ENCODE measurements around the gene TRIM27.
A peak's percentile ranks its signal among the peaks of the same experiment; 100 is the strongest.
"Not testable (repeated sequence)": the region's sequence is repeated elsewhere in the genome, so short reads cannot be mapped to it uniquely, and the experiment has no call there.

TRIM27 gene

GRCh38 chr6:28896505-28897368 is 27.0 kb downstream of the TRIM27 start:
- no peak for DNase-seq (ENCODE audit: low spot score)

- DNase-seq (ENCODE audit: low spot score) = peak; percentile 91
Measured at GRCh38 chr6:28895131-28895812, 28.5 kb downstream of the TRIM27 start.

GRCh38 chr6:28893172-28893799 is 30.5 kb downstream of the TRIM27 start:
- no peak for DNase-seq (ENCODE audit: low spot score)

DNA sequence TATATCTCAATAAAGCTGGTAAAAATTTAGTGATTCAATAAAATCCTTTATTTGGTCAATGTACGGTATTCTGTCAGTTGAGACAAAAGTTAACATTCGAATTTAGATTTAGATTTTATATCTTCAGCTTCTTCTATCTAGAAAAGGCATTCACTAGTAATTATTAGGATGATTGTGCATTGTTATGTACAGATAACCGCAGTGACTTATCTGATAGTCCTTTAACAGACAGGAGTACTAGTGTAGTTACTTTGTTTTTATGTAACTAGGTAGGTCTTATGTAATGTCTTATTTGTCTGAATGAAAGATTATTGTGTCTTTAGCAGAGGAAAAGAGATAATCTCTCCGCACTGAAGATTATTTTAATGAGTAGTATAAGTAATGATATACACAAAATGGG is 31.3 kb downstream of the TRIM27 start:
- no peak for DNase-seq (ENCODE audit: low spot score)

- no peak for DNase-seq (ENCODE audit: low spot score)
Measured at GRCh38 chr6:28887796-28888496, 35.8 kb downstream of the TRIM27 start.

DNA sequence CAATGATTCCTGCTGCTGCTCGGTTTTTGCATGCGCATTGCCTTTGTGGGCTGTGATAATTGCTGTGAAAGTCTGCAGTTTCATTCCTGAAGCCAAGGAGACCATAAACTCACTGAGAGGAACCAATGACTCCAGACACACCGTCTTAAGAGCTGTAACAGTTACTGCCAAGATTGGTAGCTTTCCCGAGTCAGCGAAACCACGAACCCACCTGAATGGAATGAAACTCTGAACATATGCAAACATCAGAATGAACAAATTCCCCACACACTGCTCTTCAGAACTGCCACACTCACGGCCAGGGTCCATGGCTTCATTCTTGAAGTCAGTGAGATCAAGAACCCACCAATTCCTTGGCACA is 37.7 kb downstream of the TRIM27 start:
- DNase-seq (ENCODE audit: low spot score) = no peak

DNA sequence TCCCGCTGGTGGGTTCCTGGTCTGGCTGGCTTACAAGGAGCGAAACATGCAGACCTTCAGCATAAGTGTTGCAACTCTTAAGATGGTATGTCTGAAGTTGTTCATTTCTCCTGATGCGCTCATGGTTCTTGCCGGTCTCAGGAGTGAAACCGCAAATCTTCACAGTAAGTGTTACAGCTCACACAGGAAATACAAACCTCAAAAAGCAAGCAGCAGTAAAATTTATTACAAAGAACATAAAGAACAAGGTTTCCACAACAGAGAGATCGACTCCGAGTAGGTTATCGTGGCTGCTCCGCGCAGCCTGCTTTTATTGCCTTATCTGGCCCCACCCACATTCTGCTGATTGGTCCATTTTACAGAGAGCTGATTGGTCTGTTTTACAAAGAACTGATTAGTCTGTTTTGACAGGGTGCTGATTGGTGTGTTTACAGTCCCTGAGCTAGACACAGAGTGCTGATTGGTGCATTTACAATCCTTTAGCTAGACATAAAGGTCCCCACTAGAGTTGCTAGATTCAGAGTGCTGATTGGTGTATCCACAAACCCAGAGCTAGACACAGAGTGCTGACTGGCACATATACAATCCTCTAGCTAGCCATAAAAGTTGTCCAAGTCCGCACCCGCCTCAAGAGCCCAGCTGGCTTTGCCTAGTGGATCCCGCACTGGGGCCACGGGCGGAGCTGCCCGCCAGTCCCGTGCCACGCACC is 39.2 kb downstream of the TRIM27 start:
- no peak for DNase-seq (ENCODE audit: low spot score)

- peak; percentile 71 for DNase-seq (ENCODE audit: low spot score)
Measured at GRCh38 chr6:28880894-28881780, 42.6 kb downstream of the TRIM27 start.

- DNase-seq (ENCODE audit: low spot score) = no peak
Measured at GRCh38 chr6:28880519-28880893, 43.3 kb downstream of the TRIM27 start.

DNA sequence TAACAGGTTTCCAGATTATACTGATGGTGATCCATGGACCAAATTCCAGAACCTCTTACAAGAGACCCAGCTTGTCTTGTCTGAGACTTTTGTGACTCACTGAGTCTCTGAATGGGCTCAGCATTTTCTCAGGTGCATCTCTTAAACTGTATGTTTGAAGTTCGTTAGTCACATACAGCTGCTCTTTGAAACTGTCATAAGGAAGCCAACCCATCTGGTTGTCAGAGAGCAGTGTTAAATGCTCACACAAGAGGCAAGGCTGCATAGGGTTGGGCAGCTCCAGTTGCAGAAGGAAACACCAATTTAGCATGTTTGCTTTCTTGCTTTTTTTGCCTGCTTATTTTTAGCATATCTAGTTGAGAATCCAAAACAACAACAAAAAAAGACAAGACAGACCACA is 47.1 kb downstream of the TRIM27 start:
- no peak for DNase-seq (ENCODE audit: low spot score)

GRCh38 chr6:28875191-28875747 is 48.5 kb downstream of the TRIM27 start:
- DNase-seq (ENCODE audit: low spot score) = no peak

- DNase-seq (ENCODE audit: low spot score) = not testable (repeated sequence)
Measured at GRCh38 chr6:28872157-28872817, 51.5 kb downstream of the TRIM27 start.

GRCh38 chr6:28871335-28872156 is 52.2 kb downstream of the TRIM27 start:
- no peak for DNase-seq (ENCODE audit: low spot score)

DNA sequence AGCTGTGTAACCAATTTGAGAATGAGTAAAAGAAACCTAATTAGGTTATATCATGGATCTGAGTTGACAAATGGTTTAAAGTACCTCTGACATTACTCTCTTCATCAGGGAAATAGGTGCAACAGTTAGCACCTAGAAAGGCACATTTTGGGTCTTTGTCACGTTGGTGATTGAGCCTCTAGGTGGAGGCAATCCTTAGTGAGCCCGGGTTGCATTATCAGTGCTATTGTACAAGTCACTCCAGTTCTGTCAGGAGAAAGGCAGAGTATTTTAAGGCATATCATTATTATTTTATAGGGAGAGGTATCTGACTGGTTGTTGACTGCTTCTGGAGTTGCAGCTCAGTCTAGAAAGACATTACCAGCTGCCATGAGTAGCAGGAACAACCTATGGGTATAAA is 54.9 kb downstream of the TRIM27 start:
- DNase-seq (ENCODE audit: low spot score) = no peak

DNA sequence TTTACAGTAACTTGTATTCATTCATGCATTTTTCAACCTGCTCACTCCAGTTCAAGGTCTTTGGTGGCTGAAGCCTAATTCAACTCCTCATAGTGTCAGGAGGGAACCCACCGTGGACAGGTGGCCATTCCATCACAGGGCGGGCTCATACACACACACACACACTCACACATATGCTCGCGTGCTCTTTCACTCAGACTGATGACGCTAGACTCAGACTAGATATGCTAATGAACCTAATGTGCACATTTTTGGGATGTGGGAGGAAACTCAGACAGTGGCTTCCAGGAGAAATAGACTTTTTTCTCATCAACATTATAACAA is 56.7 kb downstream of the TRIM27 start:
- no peak for DNase-seq (ENCODE audit: low spot score)

DNA sequence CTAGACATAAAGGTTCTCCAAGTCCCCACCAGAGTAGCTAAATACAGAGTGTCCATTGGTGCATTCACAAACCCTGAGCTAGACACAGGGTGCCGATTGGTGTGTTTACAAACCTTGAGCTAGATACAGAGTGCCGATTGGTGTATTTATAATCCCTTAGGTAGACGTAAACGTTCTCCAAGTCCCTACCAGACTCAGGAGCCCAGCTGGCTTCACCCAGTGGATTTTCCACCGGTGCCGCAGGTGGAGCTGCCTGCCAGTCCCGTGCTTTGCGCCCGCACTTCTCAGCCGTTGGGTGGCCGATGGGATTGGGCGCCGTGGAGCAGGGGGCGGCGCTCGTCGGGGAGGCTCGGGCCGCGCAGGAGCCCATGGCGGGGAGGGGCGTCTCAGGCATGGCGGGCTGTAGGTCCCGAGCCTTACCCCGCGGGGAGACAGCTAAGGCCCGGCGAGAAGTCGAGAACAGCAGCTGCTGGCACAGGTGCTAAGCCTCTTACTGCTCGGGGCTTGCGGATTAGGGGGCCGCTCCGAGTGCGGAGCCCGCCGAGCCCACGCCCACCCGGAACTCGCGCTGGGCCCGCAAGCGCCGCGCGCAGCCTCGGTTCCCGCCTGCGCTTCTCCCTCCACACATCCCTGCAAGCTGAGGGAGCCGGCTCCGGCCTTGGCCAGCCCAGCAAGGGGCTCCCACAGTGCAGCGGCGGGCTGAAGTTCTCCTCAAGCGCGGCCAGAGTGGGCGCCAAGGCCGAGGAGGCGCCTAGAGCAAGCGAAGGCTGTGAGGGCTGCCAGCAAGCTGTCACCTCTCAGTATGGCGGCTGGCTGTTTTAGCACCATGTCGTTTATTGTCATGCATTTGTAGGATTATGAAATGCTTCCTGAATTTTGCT is 57.3 kb downstream of the TRIM27 start:
- DNase-seq (ENCODE audit: low spot score) = peak; percentile 25

- DNase-seq (ENCODE audit: low spot score) = no peak
Measured at GRCh38 chr6:28865401-28866204, 58.2 kb downstream of the TRIM27 start.

All from globus pallidus (tissue), 1 donor.